BLaER1 (cell line): ENCODE measurements around the gene PSD.

Experiments
- H3K27ac ChIP-seq: shearing (Covaris generic); formaldehyde crosslinking; 2 replicates; pipeline ENCODE4 v1.8.1; 2022
- H3K27me3 ChIP-seq: shearing (Covaris generic); formaldehyde crosslinking; 2 replicates; pipeline ENCODE4 v1.8.1; 2022
- H3K36me3 ChIP-seq: shearing (Covaris generic); formaldehyde crosslinking; 2 replicates; pipeline ENCODE4 v1.8.1; 2022
- H3K4me1 ChIP-seq: shearing (Covaris generic); formaldehyde crosslinking; 2 replicates; pipeline ENCODE4 v1.8.1; 2022
- H3K4me2 ChIP-seq: shearing (Covaris generic); formaldehyde crosslinking; 2 replicates; pipeline ENCODE4 v1.8.1; 2022
- H3K4me3 ChIP-seq: shearing (Covaris generic); formaldehyde crosslinking; 2 replicates; pipeline ENCODE4 v1.8.1; 2022
- H3K9ac ChIP-seq: shearing (Covaris generic); formaldehyde crosslinking; 2 replicates; pipeline ENCODE4 v1.8.1; 2022
- H3K9me3 ChIP-seq: shearing (Covaris generic); formaldehyde crosslinking; 2 replicates; pipeline ENCODE4 v1.8.1; 2022
- H4K20me1 ChIP-seq: shearing (Covaris generic); formaldehyde crosslinking; 2 replicates; pipeline ENCODE4 v1.8.1; 2022
- Cebpa-rat ChIP-seq: shearing (Covaris generic); IDR thresholded peaks from 2 replicates; pipeline ENCODE4 v1.8.1; 2022

Gene PSD

DNA sequence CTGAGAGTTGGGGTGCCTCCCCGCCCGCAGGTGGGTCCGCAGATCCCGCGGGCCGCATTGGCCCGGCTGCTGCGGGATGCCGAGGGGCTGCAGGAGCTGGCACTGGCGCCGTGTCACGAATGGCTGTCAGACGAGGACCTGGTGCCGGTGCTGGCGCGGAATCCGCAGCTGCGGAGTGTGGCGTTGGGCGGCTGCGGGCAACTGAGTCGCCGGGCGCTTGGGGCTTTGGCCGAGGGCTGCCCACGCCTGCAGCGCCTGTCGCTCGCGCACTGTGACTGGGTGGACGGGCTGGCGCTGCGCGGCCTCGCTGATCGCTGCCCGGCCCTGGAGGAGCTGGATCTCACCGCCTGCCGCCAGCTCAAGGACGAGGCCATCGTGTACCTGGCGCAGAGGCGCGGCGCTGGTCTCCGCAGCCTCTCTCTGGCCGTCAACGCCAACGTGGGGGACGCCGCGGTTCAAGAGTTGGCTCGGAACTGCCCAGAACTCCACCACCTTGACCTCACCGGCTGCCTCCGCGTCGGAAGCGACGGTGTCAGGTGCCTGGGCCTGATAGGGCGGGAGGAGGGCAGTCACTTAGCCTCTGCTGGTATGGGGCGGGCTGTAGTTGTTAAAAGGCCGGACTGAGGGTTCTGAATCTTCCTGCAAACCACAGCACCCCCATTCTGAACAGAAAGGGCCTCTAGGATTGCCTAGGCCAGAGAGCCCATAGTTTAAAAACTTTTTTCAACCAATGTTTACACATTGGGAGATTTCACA, 3.4 kb upstream of the PSD start:
- TF ChIP-seq Cebpa-rat = no peak
- Histone ChIP-seq H3K4me3 (peak overlapping the region; percentile 97), H3K9ac (peak overlapping the region; percentile 90), H3K4me1 (peaks cover 33% of the 10 kb centered on the region), H3K4me2 (peak overlapping the region; percentile 98), H3K9me3 (no peaks in the 10 kb centered on the region), H3K27me3 (peaks cover 28% of the 10 kb centered on the region), H4K20me1 (peaks cover 46% of the 10 kb centered on the region; the same call in 1 of the 2 replicates), H3K27ac (peak overlapping the region; percentile 83), H3K36me3 (peaks cover 37% of the 10 kb centered on the region)

DNA sequence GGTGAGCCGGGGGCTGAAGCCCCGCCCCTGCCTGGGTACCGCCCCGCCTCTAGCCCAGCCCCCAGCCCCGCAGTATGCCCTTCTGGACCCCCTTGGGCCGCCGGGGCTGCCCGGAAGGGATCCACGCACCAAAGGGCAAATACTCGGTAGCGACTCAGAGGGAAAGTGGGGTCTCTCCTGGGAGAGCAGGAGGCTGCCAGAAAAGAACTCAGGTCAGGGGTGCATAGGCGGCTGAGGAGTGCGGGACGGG, 2.8 kb upstream of the PSD start:
- peak overlapping the region; percentile 98 for H3K4me2 ChIP-seq
- H3K36me3 ChIP-seq = peaks cover 32% of the 10 kb centered on the region
- H3K4me3 ChIP-seq = peak overlapping the region; percentile 97
- no peak for TF ChIP-seq Cebpa-rat
- peaks cover 41% of the 10 kb centered on the region; the same call in 1 of the 2 replicates for H4K20me1 ChIP-seq
- H3K27ac ChIP-seq = peak overlapping the region; percentile 83
- peaks cover 33% of the 10 kb centered on the region for H3K4me1 ChIP-seq
- peak overlapping the region; percentile 90 for H3K9ac ChIP-seq
- peaks cover 33% of the 10 kb centered on the region for H3K27me3 ChIP-seq
- no peaks in the 10 kb centered on the region for H3K9me3 ChIP-seq

DNA sequence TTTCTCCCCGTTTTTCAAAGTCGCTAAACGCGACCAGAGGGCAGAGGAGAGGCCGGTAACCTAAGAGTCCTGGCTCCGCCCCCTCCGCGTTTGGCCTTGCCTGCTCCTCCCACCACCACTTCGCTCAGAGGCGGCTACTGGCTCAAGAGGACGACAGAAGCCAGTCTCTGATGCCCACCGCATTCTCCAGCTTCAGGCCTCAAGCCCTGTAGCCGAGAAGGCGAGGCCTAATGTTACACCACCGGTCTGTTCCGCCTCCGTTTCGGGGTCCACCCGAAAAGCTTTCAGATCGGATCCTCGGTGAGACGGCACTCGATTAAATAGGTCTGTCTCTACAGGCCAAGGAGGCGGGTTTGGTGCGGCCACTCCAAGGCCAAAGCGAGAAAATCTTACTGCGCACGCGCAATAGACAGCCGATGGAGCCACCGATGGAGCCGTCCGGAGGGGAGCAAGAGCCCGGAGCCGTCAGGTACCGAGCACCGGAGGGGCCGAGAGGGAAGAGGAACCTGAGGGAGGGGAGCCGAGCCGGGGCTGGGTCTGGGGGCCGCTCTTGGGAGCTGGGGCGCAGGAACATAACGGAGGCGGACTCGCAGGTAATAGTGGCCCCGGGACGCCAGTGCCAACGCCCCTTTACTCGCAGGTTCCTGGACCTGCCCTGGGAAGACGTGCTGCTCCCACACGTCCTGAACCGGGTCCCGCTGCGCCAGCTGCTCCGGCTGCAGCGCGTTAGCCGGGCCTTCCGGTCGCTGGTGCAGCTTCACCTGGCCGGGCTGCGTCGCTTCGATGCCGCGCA, 2.3 kb upstream of the PSD start, which contains the start of gene FBXL15:
FBXL15 (plus strand) TSS at position 123 of the 793 bp plus-strand sequence; CDS start at position 417, 294 bp downstream.
- Histone ChIP-seq H3K9ac (peak within 1 kb of the TSS; percentile 90), H4K20me1 (peaks cover 36% of the 10 kb centered on the region; the same call in 1 of the 2 replicates), H3K4me3 (peak within 1 kb of the TSS; percentile 97), H3K9me3 (no peaks in the 10 kb centered on the region), H3K36me3 (peaks cover 27% of the 10 kb centered on the region), H3K27me3 (peaks cover 38% of the 10 kb centered on the region), H3K4me1 (peaks cover 33% of the 10 kb centered on the region), H3K4me2 (peak within 1 kb of the TSS; percentile 98), H3K27ac (peak within 1 kb of the TSS; percentile 83)
- TF ChIP-seq Cebpa-rat = no peak

DNA sequence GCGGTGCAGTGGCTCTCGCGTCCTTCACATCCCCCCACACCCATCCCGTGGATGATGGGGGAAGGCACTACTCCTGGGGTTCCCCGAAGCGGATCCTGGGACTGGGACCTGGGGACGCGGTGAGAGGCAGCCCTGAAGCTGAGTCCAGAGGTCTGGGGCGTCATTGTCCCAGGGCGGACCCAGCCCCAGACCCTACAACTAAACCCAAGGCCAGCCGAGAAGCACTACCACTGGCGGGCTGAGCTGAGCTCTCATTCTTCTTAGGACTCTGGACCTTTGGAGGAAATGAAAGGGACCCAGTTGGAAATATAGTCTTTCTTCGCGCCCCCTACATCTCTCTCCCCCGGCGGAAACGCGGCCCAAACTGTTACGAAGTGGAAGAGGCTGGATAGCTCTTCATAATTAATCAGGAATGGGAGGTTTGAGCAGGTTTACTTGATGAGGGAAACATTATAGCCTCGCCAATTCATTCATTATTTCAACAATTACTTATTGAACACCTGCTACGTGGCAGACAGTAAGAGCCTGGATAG, 1.7 kb upstream of the PSD start:
- peak overlapping the region; percentile 90 for H3K9ac ChIP-seq
- H3K4me2 ChIP-seq = peak overlapping the region; percentile 98
- peaks cover 44% of the 10 kb centered on the region for H3K27me3 ChIP-seq
- no peak for TF ChIP-seq Cebpa-rat
- no peaks in the 10 kb centered on the region for H3K9me3 ChIP-seq
- peaks cover 33% of the 10 kb centered on the region for H3K4me1 ChIP-seq
- H3K36me3 ChIP-seq = peaks cover 23% of the 10 kb centered on the region
- peak overlapping the region; percentile 97 for H3K4me3 ChIP-seq
- H4K20me1 ChIP-seq = peaks cover 31% of the 10 kb centered on the region; the same call in 1 of the 2 replicates
- H3K27ac ChIP-seq = peak overlapping the region; percentile 83

DNA sequence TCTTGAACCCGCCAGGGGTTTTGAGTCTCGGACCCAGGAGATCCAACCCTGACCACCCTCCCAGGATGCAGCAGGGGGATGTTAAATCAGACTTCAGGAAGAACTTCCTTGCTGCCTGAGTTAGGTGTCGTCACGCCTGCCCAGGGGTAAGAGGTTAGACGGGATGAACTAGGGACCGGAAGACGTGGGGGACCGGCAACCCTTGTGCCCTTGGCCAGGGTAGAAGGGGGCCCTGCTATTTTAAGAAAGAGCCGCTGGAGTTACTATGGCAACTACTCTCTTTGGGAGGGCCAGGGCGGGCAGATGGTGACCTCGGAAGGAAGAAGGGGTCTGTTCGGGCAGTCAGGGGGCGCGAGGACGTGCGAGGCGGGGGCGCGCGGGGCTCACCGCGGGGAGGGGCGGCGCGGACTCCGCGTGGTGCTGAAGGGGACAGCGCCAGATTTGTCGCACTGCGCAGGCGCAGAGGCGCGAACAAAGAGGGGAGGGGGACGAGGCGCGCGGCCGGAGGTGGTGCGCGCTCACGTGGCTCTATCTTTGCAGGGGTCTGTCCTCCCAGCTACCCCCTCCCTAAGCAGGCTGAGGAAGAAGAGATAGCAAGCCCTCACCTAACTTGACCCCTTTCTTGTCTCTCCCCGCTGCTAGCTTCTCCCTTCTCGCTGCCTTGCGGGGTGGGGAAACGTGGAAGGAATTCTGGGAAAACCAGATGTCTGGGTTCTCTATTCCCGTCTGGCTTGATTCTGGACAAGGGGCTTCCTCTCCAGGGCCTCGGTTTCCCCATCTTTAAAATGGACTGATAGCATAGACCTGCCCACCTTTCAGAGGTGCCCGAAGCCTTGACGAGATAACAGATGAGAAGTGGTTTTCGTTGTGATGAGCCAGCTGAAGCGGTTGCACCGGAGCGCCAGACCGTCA, 940 bp upstream of the PSD start:
- peaks cover 51% of the 10 kb centered on the region for H3K27me3 ChIP-seq
- no peaks in the 10 kb centered on the region for H3K9me3 ChIP-seq
- H3K4me2 ChIP-seq = peak overlapping the region; percentile 98
- peaks cover 33% of the 10 kb centered on the region for H3K4me1 ChIP-seq
- peaks cover 17% of the 10 kb centered on the region for H3K36me3 ChIP-seq
- peak overlapping the region; percentile 90; the same call in 1 of the 2 replicates for H3K9ac ChIP-seq
- TF ChIP-seq Cebpa-rat = no peak
- H4K20me1 ChIP-seq = peaks cover 25% of the 10 kb centered on the region; the same call in 1 of the 2 replicates
- H3K4me3 ChIP-seq = peak overlapping the region; percentile 97
- no peak overlapping the region for H3K27ac ChIP-seq

DNA sequence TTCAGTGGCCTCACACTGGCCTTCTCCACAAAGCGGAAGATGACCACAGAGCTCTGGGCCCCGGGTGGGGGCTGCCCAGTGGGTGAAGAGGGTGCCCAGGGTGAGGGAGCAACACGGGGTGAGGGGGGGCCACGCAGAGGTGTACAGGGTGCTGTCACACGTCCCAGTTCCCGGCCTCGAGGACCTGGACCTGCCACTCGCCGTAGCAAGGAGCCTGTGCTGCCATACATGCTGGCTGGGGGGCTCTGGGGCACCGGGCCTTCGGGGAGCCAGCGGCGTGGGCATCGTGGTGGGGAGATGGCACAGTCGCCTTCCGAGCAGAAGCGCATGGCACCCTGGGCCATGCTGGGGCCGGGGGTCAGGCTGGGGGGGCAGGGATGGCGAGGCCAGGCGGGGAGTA, 1.9 kb downstream of the PSD start:
- no peaks in the 10 kb centered on the region for H3K36me3 ChIP-seq
- H4K20me1 ChIP-seq = peaks cover 1% of the 10 kb centered on the region
- peaks cover 76% of the 10 kb centered on the region for H3K27me3 ChIP-seq
- H3K9me3 ChIP-seq = no peaks in the 10 kb centered on the region
- H3K4me3 ChIP-seq = no peak overlapping the region
- H3K4me2 ChIP-seq = no peak overlapping the region
- H3K27ac ChIP-seq = no peak overlapping the region
- no peak for TF ChIP-seq Cebpa-rat
- no peak overlapping the region for H3K9ac ChIP-seq
- peaks cover 29% of the 10 kb centered on the region for H3K4me1 ChIP-seq

DNA sequence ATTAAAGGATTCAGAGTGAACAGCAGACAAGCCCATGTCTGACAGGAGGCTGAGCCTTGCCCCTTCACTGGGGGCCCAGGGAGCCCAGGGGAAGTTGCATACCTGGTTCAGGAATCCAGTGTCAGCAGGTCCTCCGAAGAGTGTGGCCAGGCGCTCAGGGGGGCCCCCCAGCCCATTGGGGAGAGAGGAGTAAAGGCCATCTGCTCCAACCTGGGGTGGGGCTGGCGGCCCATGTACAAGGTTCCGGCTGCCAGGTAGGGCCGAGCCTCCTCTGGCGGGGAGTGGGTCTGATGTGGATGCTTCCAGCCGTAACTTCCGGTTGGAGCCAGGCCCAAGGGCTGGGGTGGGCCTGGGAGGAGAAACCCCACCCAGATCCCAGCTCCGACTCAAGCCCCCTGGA, 2.3 kb downstream of the PSD start:
- peaks cover 29% of the 10 kb centered on the region for H3K4me1 ChIP-seq
- TF ChIP-seq Cebpa-rat = no peak
- no peak overlapping the region for H3K27ac ChIP-seq
- no peak overlapping the region for H3K4me3 ChIP-seq
- H3K27me3 ChIP-seq = peaks cover 80% of the 10 kb centered on the region
- H4K20me1 ChIP-seq = no peaks in the 10 kb centered on the region; the same call in 1 of the 2 replicates
- no peaks in the 10 kb centered on the region for H3K36me3 ChIP-seq
- H3K4me2 ChIP-seq = no peak overlapping the region
- no peaks in the 10 kb centered on the region for H3K9me3 ChIP-seq
- H3K9ac ChIP-seq = no peak overlapping the region

DNA sequence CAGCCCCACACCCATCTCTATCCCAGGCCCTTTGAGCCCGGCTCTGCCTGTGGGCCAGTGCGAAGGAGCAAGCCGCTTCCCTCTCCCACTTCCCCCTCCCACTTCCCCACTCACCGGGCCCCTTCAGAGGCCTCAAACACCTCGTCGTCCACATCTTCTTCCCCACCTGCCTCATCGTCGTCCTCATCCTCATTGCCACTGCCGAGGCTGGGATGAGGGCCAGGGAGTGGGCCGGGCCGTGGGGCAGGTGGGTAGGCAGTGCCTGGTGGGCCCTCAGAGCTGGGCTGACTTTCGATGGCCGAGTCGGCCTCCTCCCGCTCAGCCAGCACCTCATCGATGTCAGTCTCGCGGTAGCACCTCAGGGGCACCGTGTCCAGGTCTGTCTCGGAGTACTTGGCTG, 3.8 kb downstream of the PSD start:
- H3K4me3 ChIP-seq = no peak overlapping the region
- H3K27me3 ChIP-seq = peaks cover 95% of the 10 kb centered on the region
- TF ChIP-seq Cebpa-rat = no peak
- no peak overlapping the region for H3K27ac ChIP-seq
- no peak overlapping the region for H3K4me2 ChIP-seq
- no peaks in the 10 kb centered on the region for H3K36me3 ChIP-seq
- H3K4me1 ChIP-seq = peaks cover 22% of the 10 kb centered on the region
- H4K20me1 ChIP-seq = peaks cover 15% of the 10 kb centered on the region; the same call in 1 of the 2 replicates
- no peak overlapping the region for H3K9ac ChIP-seq
- H3K9me3 ChIP-seq = no peaks in the 10 kb centered on the region

DNA sequence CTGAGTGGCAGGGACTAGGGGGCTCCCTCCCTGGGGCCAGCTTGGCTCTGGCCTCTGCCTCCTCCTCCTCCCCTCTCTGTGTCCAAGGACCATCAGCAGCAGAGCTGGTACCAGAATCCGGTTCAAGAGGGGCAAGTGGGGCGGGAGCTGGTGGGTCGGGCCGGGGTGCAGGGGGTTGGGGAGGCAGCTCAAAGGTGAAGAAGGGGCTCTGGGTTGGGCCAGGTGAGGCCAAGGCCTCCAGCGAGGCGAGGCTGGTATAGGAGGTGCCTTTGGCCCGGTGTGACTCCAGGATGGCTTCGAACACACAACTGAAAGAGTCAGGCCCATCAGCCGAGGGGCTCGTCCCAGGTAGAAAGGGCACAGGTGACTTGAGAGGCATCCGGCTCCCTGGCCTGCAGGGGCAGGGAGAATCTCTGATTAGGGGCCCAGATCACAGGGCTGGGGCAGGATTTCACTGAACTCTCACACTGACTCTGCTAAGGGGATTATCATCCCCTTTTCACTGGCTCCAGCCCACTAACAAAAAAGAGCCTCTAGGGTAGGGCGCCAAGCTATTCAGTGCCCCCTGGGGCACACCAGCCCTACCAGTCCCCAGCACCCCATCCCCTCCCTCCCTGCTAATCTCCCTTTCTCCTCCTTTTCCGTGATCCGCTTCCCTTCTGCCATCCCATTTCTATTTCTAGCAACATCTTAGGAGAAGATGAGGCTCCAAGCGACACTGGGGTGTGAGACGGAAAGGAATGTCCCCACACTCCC, 4.6 kb downstream of the PSD start:
- H4K20me1 ChIP-seq = peaks cover 15% of the 10 kb centered on the region; the same call in 1 of the 2 replicates
- peaks cover 95% of the 10 kb centered on the region for H3K27me3 ChIP-seq
- H3K9ac ChIP-seq = no peak overlapping the region
- 0 out of 2 replicates have a peak overlapping the region, but pooled peaks have one; percentile 63 for H3K4me2 ChIP-seq
- TF ChIP-seq Cebpa-rat = no peak
- no peaks in the 10 kb centered on the region for H3K9me3 ChIP-seq
- no peaks in the 10 kb centered on the region for H3K36me3 ChIP-seq
- H3K27ac ChIP-seq = no peak overlapping the region
- no peak overlapping the region for H3K4me3 ChIP-seq
- peaks cover 15% of the 10 kb centered on the region for H3K4me1 ChIP-seq
